DOHH2 (cell line): ENCODE results near the gene CXorf38.

ENCODE experiments used
- H3F3A ChIP-seq: fragments of 200-600 bp; sonication (generic), shearing (Covaris generic); 2 replicates; pipeline ENCODE4 v1.6.0; 2016; ENCODE audit warnings: antibody characterized with exemption, mild to moderate bottlenecking; ENCODE audit not compliant: control insufficient read depth, insufficient read depth
- H3K27ac ChIP-seq: fragments of 200-600 bp; sonication (generic); 2 replicates; pipeline ENCODE4 v1.5.1; 2014; ENCODE audit warnings: low read depth, mild to moderate bottlenecking, low read length, moderate library complexity
- H3K27me3 ChIP-seq: fragments of 200-600 bp; sonication (generic); 2 replicates; pipeline ENCODE4 v1.6.1; 2014; ENCODE audit warnings: mild to moderate bottlenecking, low read length, mixed read lengths; ENCODE audit not compliant: control insufficient read depth
- H3K36me3 ChIP-seq: fragments of 200-600 bp; sonication (generic); 2 replicates; pipeline ENCODE4 v1.6.1; 2014; ENCODE audit warnings: mild to moderate bottlenecking, low read length, moderate library complexity, mixed read lengths; ENCODE audit not compliant: control insufficient read depth
- H3K4me1 ChIP-seq: fragments of 200-600 bp; sonication (generic); 2 replicates; pipeline ENCODE4 v1.6.1; 2014; ENCODE audit warnings: mild to moderate bottlenecking, low read length, mixed read lengths; ENCODE audit not compliant: control insufficient read depth
- H3K4me2 ChIP-seq: fragments of 200-600 bp; sonication (generic); 2 replicates; pipeline ENCODE4 v1.6.0; 2014; ENCODE audit warnings: mild to moderate bottlenecking, low read length, moderate library complexity
- H3K4me3 ChIP-seq: fragments of 200-600 bp; sonication (generic); 2 replicates; pipeline ENCODE4 v1.5.1; 2014; ENCODE audit warnings: mild to moderate bottlenecking, low read length, mixed read lengths
- H3K79me2 ChIP-seq: fragments of 200-600 bp; sonication (generic); 2 replicates; pipeline ENCODE4 v1.6.1; 2014; ENCODE audit warnings: mild to moderate bottlenecking, low read length, mixed read lengths; ENCODE audit not compliant: control insufficient read depth
- H3K9me2 ChIP-seq: fragments of 200-600 bp; sonication (generic); replicated peaks from 2 replicates; pipeline ENCODE4 v1.6.1; 2014; ENCODE audit warnings: mild to moderate bottlenecking, low read length, mixed read lengths; ENCODE audit not compliant: control insufficient read depth
- H3K9me3 ChIP-seq: fragments of 200-600 bp; sonication (generic); 2 replicates; pipeline ENCODE4 v1.6.1; 2014; ENCODE audit warnings: antibody characterized with exemption, low read length, mixed read lengths; ENCODE audit not compliant: control insufficient read depth, insufficient read depth
- H4K20me1 ChIP-seq: fragments of 200-600 bp; sonication (generic); 2 replicates; pipeline ENCODE4 v1.6.0; 2014; ENCODE audit warnings: low read depth, mild to moderate bottlenecking, antibody characterized with exemption, low read length, moderate library complexity; ENCODE audit not compliant: control insufficient read depth, insufficient read depth
- EZH2phosphoT487 ChIP-seq: fragments of 200-600 bp; sonication (generic); IDR thresholded peaks from 2 replicates; pipeline ENCODE4 v1.6.1; 2017; ENCODE audit warnings: borderline replicate concordance, mild to moderate bottlenecking, antibody characterized with exemption, low read length, moderate library complexity, mixed read lengths
- TF ChIP-seq, protein P1 (sequence below): fragments of 200-600 bp; sonication (generic); IDR thresholded peaks from one replicate; pipeline ENCODE4 v1.5.1; 2014; ENCODE audit warnings: antibody characterized with exemption, mild to moderate bottlenecking, low read depth, low read length; ENCODE audit not compliant: poor library complexity, severe bottlenecking

Gene CXorf38

DNA sequence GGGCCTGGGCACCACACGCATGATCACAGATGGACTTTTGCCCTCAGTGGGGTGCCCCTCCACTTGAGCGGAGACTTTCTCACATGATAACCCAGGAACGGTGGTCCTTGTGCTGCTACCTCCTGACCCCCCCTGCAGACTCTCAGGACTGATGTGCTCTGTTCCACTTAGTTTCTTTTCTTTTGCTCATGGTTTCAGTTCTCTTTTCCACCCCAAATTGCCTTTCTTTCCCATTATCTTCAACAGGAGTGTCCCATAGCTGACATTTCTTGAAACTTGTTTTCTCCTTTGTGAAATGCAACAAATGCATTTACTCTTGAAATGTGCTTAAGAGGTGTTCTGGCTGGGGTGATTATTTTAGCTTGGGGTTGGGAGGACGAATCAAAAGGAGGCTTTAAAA lies 15.2 kb downstream of the CXorf38 start:
- Histone ChIP-seq H3K4me3 (no peak overlapping the region), H3K9me3 (no peaks in the 10 kb centered on the region), H3K27me3 (no peaks in the 10 kb centered on the region), H3K36me3 (peaks cover 54% of the 10 kb centered on the region), H3K4me1 (peaks cover 7% of the 10 kb centered on the region; the same call in 1 of the 2 replicates), H3K4me2 (no peak overlapping the region), H3K79me2 (no peaks in the 10 kb centered on the region), H3F3A (no peaks in the 10 kb centered on the region), H3K9me2 (no peaks in the 10 kb centered on the region), H3K27ac (no peak overlapping the region), H4K20me1 (no peaks in the 10 kb centered on the region)
- TF ChIP-seq EZH2phosphoT487: no peak
- TF ChIP-seq, protein P1, sequence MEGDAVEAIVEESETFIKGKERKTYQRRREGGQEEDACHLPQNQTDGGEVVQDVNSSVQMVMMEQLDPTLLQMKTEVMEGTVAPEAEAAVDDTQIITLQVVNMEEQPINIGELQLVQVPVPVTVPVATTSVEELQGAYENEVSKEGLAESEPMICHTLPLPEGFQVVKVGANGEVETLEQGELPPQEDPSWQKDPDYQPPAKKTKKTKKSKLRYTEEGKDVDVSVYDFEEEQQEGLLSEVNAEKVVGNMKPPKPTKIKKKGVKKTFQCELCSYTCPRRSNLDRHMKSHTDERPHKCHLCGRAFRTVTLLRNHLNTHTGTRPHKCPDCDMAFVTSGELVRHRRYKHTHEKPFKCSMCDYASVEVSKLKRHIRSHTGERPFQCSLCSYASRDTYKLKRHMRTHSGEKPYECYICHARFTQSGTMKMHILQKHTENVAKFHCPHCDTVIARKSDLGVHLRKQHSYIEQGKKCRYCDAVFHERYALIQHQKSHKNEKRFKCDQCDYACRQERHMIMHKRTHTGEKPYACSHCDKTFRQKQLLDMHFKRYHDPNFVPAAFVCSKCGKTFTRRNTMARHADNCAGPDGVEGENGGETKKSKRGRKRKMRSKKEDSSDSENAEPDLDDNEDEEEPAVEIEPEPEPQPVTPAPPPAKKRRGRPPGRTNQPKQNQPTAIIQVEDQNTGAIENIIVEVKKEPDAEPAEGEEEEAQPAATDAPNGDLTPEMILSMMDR: no peak

DNA sequence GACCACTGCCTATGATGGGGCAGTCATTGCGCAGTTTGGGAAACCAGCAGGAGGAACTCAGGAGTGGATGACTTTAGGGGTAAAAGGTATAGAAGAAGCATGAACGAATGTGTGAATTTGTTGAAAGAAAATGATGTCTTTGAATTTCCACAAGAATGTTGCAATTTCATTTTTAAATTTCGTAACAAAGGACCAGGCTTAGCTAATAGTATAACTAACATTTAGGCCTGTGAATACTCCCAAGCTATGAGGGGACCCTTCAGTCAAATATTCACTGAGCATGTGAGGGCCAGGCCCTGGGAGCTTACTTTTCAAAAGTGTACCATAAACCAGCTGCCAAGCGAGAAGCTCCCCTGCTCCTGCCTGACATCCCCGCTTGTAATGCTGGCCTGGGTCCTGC lies 18.9 kb downstream of the CXorf38 start:
- H3K36me3 ChIP-seq: peaks cover 20% of the 10 kb centered on the region

DNA sequence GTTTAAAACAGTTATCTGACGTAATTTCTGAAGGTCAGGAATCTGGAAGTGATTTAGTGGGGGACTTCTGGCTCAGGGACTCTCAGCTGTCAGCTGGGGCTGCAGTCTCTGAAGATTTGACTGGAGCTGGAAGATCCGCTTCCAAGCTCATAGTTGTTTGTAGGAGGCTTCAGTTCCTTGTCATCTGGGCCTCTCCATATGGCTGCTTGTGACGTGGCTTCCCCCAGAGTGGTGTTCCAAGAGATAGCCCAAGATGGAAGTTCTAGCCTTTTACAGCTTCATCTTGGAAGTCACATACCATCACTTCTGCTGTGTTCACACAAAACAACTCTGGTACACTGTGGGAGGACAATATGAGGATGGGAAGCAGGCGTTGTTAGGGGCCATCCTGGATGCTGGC lies 22.1 kb downstream of the CXorf38 start:
- no peak overlapping the region for H3K27ac ChIP-seq
- no peak overlapping the region for H3K4me2 ChIP-seq
- H3K27me3 ChIP-seq: no peaks in the 10 kb centered on the region
- no peaks in the 10 kb centered on the region for H3K79me2 ChIP-seq
- peaks cover 5% of the 10 kb centered on the region for H3K36me3 ChIP-seq
- H3K4me1 ChIP-seq: no peaks in the 10 kb centered on the region
- no peak overlapping the region for H3K4me3 ChIP-seq
- no peaks in the 10 kb centered on the region for H3F3A ChIP-seq
- H4K20me1 ChIP-seq: no peaks in the 10 kb centered on the region
- H3K9me2 ChIP-seq: no peaks in the 10 kb centered on the region
- no peaks in the 10 kb centered on the region for H3K9me3 ChIP-seq
- TF ChIP-seq, protein P1: no peak
- TF ChIP-seq EZH2phosphoT487: no peak

More for the DNA sequence above, 18.9 kb downstream of the CXorf38 start:
- Histone ChIP-seq H3K4me1 (peaks cover 7% of the 10 kb centered on the region; the same call in 1 of the 2 replicates), H4K20me1 (no peaks in the 10 kb centered on the region), H3K9me3 (no peaks in the 10 kb centered on the region), H3K79me2 (no peaks in the 10 kb centered on the region), H3K27me3 (no peaks in the 10 kb centered on the region), H3F3A (no peaks in the 10 kb centered on the region), H3K9me2 (no peaks in the 10 kb centered on the region), H3K4me3 (no peak overlapping the region), H3K4me2 (no peak overlapping the region), H3K27ac (no peak overlapping the region)
- no peak for TF ChIP-seq EZH2phosphoT487
- TF ChIP-seq, protein P1: no peak

DNA sequence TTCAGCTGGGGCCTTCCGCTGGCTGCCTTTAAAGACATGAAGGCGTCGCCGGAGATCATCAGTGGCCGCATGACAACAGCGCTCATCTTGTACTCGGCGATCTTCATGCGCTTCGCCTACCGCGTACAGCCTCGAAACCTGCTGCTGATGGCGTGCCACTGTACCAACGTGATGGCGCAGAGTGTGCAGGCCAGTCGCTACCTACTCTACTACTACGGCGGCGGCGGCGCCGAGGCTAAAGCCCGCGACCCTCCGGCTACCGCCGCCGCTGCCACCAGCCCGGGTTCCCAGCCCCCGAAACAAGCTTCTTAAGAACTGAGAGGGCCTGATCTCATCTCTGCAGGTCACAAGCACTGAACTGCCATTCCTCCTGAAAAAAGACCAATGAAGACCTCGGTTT lies 23.7 kb downstream of the CXorf38 start:
- H3K27ac ChIP-seq: no peak overlapping the region
- H3K9me3 ChIP-seq: no peaks in the 10 kb centered on the region
- no peaks in the 10 kb centered on the region for H3F3A ChIP-seq
- no peaks in the 10 kb centered on the region for H3K9me2 ChIP-seq
- no peaks in the 10 kb centered on the region; the same call in 1 of the 2 replicates for H3K36me3 ChIP-seq
- no peak overlapping the region for H3K4me3 ChIP-seq
- no peaks in the 10 kb centered on the region for H4K20me1 ChIP-seq
- TF ChIP-seq, protein P1: no peak
- no peak for TF ChIP-seq EZH2phosphoT487
- no peaks in the 10 kb centered on the region for H3K27me3 ChIP-seq
- H3K79me2 ChIP-seq: no peaks in the 10 kb centered on the region
- no peaks in the 10 kb centered on the region for H3K4me1 ChIP-seq
- no peak overlapping the region for H3K4me2 ChIP-seq
